ENCODE data around the gene KIFC1.

Gene KIFC1

GRCh38 chr6:33411632-33412005, 20.0 kb downstream of the KIFC1 start:
- no peak for DNase-seq (ENCODE audit: low read depth)

DNA sequence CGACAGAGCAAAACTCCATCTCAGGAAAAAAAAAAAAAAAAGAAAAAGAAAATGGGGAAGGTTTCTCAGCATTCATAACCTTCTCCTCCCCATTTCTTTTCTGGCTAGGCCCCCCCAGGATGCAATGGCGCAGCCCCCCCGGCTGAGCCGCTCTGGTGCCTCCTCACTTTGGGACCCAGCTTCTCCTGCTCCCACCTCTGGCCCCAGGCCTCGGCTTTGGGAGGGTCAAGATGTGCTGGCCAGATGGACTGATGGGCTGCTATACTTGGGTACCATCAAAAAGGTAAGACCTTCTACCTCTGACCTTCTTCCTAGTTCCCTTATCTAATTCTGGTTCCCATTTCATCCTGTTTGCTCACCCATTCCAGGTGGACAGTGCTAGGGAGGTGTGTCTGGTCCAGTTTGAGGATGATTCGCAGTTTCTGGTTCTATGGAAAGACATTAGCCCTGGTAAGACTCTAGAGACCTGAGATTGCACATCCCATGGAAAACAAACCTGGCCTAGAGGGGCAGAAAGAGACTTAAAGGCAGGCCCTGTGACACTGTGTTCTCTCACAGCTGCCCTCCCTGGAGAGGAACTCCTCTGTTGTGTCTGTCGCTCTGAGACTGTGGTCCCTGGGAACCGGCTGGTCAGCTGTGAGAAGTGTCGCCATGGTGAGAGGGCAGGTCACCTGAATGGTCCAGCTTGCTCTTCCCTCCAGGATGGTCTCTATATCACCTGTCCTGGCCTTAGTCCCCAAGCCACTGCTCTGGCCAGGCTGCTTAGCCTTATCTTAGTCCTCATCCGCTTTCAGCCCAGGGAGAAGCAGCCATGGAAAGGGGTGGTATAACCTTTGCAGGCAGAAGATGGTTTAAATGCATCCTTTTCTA, 20.8 kb downstream of the KIFC1 start:
- DNase-seq (ENCODE audit: low read depth) = no peak

GRCh38 chr6:33413241-33414120, 21.9 kb downstream of the KIFC1 start:
- no peak for DNase-seq (ENCODE audit: low read depth)

GRCh38 chr6:33414592-33415271, 23.1 kb downstream of the KIFC1 start:
- no peak for DNase-seq (ENCODE audit: low read depth)

DNA sequence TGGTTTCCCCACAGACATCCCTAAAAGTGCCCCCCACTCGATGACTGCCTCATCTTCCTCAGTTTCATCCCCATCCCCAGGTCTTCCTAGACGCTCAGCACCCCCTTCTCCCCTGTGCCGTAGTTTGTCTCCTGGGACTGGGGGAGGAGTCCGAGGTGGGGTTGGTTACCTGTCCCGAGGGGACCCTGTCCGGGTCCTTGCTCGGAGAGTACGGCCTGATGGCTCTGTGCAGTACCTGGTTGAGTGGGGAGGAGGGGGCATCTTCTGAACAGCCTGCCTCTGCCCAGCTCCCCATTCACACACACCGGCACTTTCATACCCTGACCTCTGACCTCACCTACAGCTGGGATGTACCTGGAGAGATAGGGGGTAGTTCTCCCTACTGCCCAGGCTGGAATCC, 24.2 kb downstream of the KIFC1 start:
- no peak for DNase-seq (ENCODE audit: low read depth)

DNA sequence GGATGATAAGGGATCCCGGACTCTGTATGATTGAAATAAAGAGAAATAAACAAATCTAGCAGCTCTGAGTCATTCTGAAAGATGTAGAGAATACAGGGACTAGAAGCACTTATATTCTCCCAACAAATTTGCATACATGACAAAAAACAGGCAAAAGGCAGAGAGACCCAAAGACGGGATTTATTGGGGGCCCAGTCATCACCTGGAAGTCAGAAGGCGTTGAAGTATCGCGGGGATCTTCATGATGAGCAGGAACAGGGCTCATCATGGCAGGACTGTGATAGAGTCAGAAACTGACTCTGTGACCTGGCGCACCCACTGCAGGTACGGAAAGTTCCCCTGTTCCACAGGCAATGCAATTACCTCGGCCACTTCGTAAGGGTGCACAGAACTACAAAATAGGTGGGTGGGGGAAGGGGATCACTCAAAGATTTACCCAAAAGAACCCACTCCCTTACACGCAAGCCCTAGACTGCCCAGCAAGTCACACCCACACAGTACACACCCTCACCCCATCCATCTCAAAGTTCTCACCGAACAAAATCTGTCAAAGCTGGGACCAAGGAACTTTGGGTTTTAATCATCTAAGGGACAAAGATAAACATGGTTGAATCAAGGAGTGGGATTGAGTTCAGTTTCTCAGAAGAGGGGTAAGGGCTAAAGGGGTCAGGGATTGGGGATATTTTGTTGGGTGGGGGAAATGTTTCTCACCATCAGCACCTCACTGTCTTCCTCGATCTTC, 24.9 kb downstream of the KIFC1 start:
- DNase-seq (ENCODE audit: low read depth) = no peak

GRCh38 chr6:33417128-33417902, 25.7 kb downstream of the KIFC1 start:
- DNase-seq (ENCODE audit: low read depth) = no peak

- peak; percentile 97 for DNase-seq (ENCODE audit: low read depth)
These were observed 26.5 kb downstream of the KIFC1 start, which contains the start of gene CUTA for GRCh38 chr6:33417903-33418689. Gene CUTA (minus strand): TSS chr6:33418107. CDS start chr6:33418000, 107 bp downstream.

- no peak for DNase-seq (ENCODE audit: low read depth)
These were observed 27.2 kb downstream of the KIFC1 start for GRCh38 chr6:33418690-33419291.

- DNase-seq (ENCODE audit: low read depth) = no peak
These were observed 28.2 kb downstream of the KIFC1 start, which contains the start of gene SYNGAP1 for GRCh38 chr6:33419580-33420490. Gene SYNGAP1 (plus strand): TSS chr6:33420065. CDS start chr6:33420265, 200 bp downstream.

DNA sequence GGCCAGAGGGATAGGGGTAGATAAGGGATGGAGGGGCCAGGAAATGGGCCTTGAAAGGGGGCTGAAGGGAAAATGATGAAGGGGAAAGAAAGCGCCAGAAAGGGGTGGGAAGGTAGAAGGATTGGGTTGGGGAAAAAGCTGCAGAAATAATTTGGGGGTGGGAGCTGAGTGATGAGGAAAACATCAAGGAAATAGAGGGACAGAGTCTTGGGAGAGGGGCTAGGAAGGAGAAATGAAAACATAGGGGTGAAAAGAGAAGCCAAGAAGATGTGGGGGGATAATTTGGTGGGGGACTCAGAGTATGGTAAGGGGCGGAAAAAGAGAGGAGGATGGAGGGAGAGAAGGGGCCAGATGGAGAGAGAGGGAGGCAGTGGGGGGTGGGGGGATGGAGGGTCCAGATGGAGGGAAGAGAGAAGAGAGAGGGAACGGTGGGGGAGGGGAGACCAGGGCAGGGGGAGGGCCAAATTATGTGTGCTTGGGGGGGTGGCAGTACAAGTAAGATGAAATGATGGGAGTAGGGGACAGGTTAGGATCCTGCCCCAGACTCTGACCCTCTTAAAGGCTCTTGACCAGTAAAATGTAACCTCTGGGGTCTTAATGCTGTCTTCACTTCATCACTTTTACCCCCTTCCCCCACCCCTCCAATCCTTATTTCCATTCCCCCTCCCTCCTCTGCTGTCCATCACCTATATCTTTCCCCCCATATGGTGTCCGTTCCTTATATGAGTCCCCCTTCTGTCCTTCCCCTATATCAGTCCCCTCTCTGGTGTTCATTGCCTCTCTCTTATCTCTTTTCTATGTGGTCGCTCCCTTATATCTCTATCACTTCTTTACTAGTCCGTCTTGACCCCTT, 29.1 kb downstream of the KIFC1 start:
- DNase-seq (ENCODE audit: low read depth) = no peak

DNA sequence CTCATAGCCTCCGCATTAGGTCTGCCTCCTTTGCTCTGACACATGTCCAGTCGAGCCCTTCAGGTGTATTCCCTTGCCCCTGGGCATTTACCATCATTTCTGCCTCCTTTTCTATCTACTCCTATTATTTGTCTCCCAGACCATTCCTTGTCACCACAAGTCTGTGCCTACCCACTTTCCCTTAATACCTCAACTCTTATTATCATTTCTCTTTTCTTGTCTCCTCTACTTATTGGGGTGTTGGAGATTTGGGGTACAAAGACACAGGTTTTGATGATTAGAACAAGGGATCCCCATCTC, 29.7 kb downstream of the KIFC1 start:
- no peak for DNase-seq (ENCODE audit: low read depth)

- no peak for DNase-seq (ENCODE audit: low read depth)
These were observed 32.2 kb downstream of the KIFC1 start for GRCh38 chr6:33423777-33424176.

DNA sequence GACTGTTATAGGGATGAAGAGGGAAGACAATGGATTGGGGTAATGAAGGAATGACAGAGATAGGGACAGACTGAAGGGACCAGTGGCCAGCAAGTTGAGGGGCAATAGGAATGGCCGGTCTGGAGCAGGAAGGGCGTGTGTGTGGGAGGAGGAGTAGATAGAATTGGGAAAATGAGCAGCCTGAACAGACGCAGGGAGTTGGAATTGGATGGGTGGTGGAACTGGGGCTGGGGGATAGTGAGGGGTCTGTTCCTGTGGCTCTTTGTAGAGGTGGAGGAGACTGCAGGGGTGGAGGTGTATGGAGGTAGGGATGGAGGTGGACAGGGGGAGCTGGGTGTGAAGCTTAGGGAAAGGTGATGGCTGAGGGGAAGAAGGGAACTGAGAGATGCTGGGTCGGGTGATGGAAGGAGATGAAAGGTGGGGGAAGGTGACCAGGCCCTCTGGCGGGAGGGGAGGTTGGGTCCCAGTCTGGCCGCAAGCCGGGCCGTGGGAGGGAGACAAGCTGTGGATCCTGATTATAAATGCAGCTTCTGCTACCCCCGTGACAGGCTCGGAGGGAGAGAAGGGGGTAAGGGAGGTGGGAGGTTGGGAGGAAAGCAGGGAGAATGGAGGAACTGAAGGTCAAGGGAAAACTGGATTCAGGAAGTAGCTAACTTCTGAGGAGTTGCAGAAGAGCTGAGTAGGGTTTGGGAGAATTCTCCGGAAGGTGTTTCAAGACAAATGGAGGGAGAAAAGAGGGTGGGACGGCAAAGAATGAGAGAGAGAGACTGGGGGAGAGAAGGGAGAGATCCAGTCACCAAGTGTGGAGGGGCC, 33.4 kb downstream of the KIFC1 start:
- no peak for DNase-seq (ENCODE audit: low read depth)

GRCh38 chr6:33425668-33426577, 34.3 kb downstream of the KIFC1 start:
- DNase-seq (ENCODE audit: low read depth) = peak; percentile 80

All from activated T-cell treated with anti-CD3 and anti-CD28 coated beads for 48 hours (primary cell).